IMR-90 (cell line): Measurements from ENCODE around the gene MACROD1. TPM values are rescaled to one million over a fixed set of nuclear protein-coding genes. Genes with fewer than 3 reads are reported as not detected.

Source experiments
- ATAC-seq: fragments of 200-7000 bp; cut with Tn5 transposase; 2 replicates; pipeline ENCODE4 v1.9.1; 2020; ENCODE audit warnings: low read depth, mild to moderate bottlenecking, moderate library complexity
- BruUV-seq: library from RNA; stranded (reverse); fragments of 400-500 nt; replicated peaks from 2 replicates; lab custom pipeline; 2021; lab: Mats Ljungman, UMichigan
- CTCF ChIA-PET: fragments of 300-600 bp; formaldehyde crosslinking; extraction: SDS; loops from one replicate; lab custom pipeline; 2021; ENCODE audit warnings: antibody characterized with exemption; lab: Yijun Ruan, JAX
- POLR2A ChIA-PET: fragments of 300-600 bp; sonication (Branson Sonifier 250); formaldehyde crosslinking; loops from one replicate; lab custom pipeline; 2022; ENCODE audit warnings: antibody characterized with exemption; ENCODE audit not compliant: unreplicated experiment; lab: Charles Lee
- DNase-seq: peaks from one replicate; pipeline ENCODE4 v3.0.0; 2013
- H2AFZ ChIP-seq: replicated peaks from 2 replicates; pipeline ENCODE3; 2013; ENCODE audit warnings: low read length, mild to moderate bottlenecking; ENCODE audit not compliant: poor library complexity
- H2AK5ac ChIP-seq: 2 replicates; pipeline ENCODE4 v1.6.1; 2013; ENCODE audit warnings: low read depth, low read length, inconsistent platforms
- H2AK9ac ChIP-seq: replicated peaks from 2 replicates; pipeline ENCODE3; 2013; ENCODE audit warnings: mild to moderate bottlenecking, low read depth, low read length, moderate library complexity; ENCODE audit not compliant: poor library complexity
- H2BK120ac ChIP-seq: 2 replicates; pipeline ENCODE4 v1.6.1; 2013; ENCODE audit warnings: low read depth, low read length, inconsistent platforms
- H2BK15ac ChIP-seq: 3 replicates; pipeline ENCODE4 v1.6.1; 2013; ENCODE audit warnings: low read depth, low read length, inconsistent platforms
- H2BK20ac ChIP-seq: 2 replicates; pipeline ENCODE4 v1.6.1; 2013; ENCODE audit warnings: low read depth, mild to moderate bottlenecking, inconsistent platforms, low read length, moderate library complexity
- H2BK5ac ChIP-seq: 2 replicates; pipeline ENCODE4 v1.6.1; 2013; ENCODE audit warnings: mild to moderate bottlenecking, low read depth, low read length, inconsistent platforms; ENCODE audit not compliant: poor library complexity, severe bottlenecking
- H3K14ac ChIP-seq: replicated peaks from 2 replicates; pipeline ENCODE4 v1.6.1; 2013; ENCODE audit warnings: low read depth, low read length, inconsistent platforms
- H3K18ac ChIP-seq: 2 replicates; pipeline ENCODE4 v1.6.1; 2013; ENCODE audit warnings: low read depth, low read length, control low read depth
- H3K23ac ChIP-seq: 2 replicates; pipeline ENCODE4 v1.6.1; 2013; ENCODE audit warnings: low read depth, low read length, inconsistent platforms
- H3K27ac ChIP-seq: 2 replicates; pipeline ENCODE4 v1.5.1; 2013; ENCODE audit warnings: mild to moderate bottlenecking, control low read depth, low read length; ENCODE audit not compliant: insufficient read depth
- H3K27me3 ChIP-seq: 2 replicates; pipeline ENCODE4 v1.6.1; 2013; ENCODE audit warnings: low read length; ENCODE audit not compliant: control insufficient read depth, insufficient read depth
- H3K36me3 ChIP-seq: 2 replicates; pipeline ENCODE4 v1.6.1; 2013; ENCODE audit warnings: low read length, mixed read lengths; ENCODE audit not compliant: control insufficient read depth, insufficient read depth
- H3K4ac ChIP-seq: 2 replicates; pipeline ENCODE4 v1.6.1; 2013; ENCODE audit warnings: low read depth, low read length, inconsistent platforms
- H3K4me1 ChIP-seq: 2 replicates; pipeline ENCODE4 v1.6.1; 2013; ENCODE audit warnings: low read length, mixed read lengths; ENCODE audit not compliant: control insufficient read depth, insufficient read depth
- H3K4me2 ChIP-seq: 2 replicates; pipeline ENCODE4 v1.6.1; 2013; ENCODE audit warnings: low read depth, mild to moderate bottlenecking, control low read depth, low read length, moderate library complexity
- H3K4me3 ChIP-seq: 2 replicates; pipeline ENCODE4 v1.5.1; 2013; ENCODE audit warnings: low read depth, mild to moderate bottlenecking, control low read depth, low read length, moderate library complexity; ENCODE audit not compliant: insufficient read depth
- H3K56ac ChIP-seq: 2 replicates; pipeline ENCODE4 v1.6.1; 2013; ENCODE audit warnings: low read length, inconsistent platforms; ENCODE audit not compliant: insufficient read depth; ENCODE audit errors: extremely low read depth
- H3K79me1 ChIP-seq, 2 experiments: 2 replicates each; pipeline ENCODE4 v1.6.1; 2013; ENCODE audit warnings: low read length in 2 of 2, inconsistent platforms in 1 of 2, low read depth in 1 of 2
- H3K9ac ChIP-seq: 2 replicates; pipeline ENCODE4 v1.6.1; 2013; ENCODE audit warnings: low read depth, low read length, control low read depth
- H3K9me1 ChIP-seq: 2 replicates; pipeline ENCODE4 v1.6.1; 2013; ENCODE audit warnings: low read length, inconsistent platforms; ENCODE audit not compliant: insufficient read depth
- H3K9me3 ChIP-seq: 2 replicates; pipeline ENCODE4 v1.6.1; 2013; ENCODE audit warnings: low read length; ENCODE audit not compliant: control insufficient read depth, insufficient read depth
- H4K20me1 ChIP-seq: 2 replicates; pipeline ENCODE4 v1.6.1; 2013; ENCODE audit warnings: low read length, inconsistent platforms; ENCODE audit not compliant: insufficient read depth
- H4K5ac ChIP-seq: 2 replicates; pipeline ENCODE4 v1.6.1; 2013; ENCODE audit warnings: mild to moderate bottlenecking, low read depth, low read length, control low read depth
- H4K8ac ChIP-seq, 2 experiments: 2 replicates each; pipeline ENCODE4 v1.6.1; 2013; ENCODE audit warnings: low read depth in 2 of 2, low read length in 2 of 2, control low read depth in 1 of 2, inconsistent platforms in 1 of 2
- H4K91ac ChIP-seq: 2 replicates; pipeline ENCODE4 v1.6.1; 2013; ENCODE audit warnings: low read depth, low read length, inconsistent platforms; ENCODE audit not compliant: insufficient read depth
- BHLHE40 ChIP-seq: fragments of 150-350 bp; IDR thresholded peaks from 2 replicates; pipeline ENCODE4 v1.6.1; 2016; ENCODE audit warnings: mild to moderate bottlenecking, low read depth, low read length
- CEBPB ChIP-seq: IDR thresholded peaks from 2 replicates; pipeline ENCODE4 v1.6.1; 2012; ENCODE audit warnings: low read depth, low read length, improper control_type of control experiment
- CHD1 ChIP-seq: IDR thresholded peaks from 2 replicates; pipeline ENCODE4 v1.6.1; 2012; ENCODE audit warnings: low read depth, low read length, improper control_type of control experiment
- CTCF ChIP-seq: conservative IDR thresholded peaks from 2 replicates; pipeline ENCODE4 v1.5.1; 2012; ENCODE audit warnings: mild to moderate bottlenecking, low read depth, low read length, improper control_type of control experiment
- FOS ChIP-seq: fragments of 150-350 bp; IDR thresholded peaks from 2 replicates; pipeline ENCODE4 v1.6.1; 2016; ENCODE audit warnings: low read depth, low read length
- MAFK ChIP-seq: IDR thresholded peaks from 2 replicates; pipeline ENCODE4 v1.6.1; 2012; ENCODE audit warnings: low read depth, low read length, improper control_type of control experiment
- MAZ ChIP-seq: IDR thresholded peaks from 2 replicates; pipeline ENCODE4 v1.6.1; 2012; ENCODE audit warnings: low read depth, mild to moderate bottlenecking, low read length, improper control_type of control experiment, moderate library complexity, borderline replicate concordance
- MXI1 ChIP-seq: IDR thresholded peaks from 2 replicates; pipeline ENCODE4 v1.6.1; 2012; ENCODE audit warnings: low read depth, mild to moderate bottlenecking, low read length, moderate library complexity, borderline replicate concordance
- NFE2L2 ChIP-seq: fragments of 150-350 bp; IDR thresholded peaks from 2 replicates; pipeline ENCODE4 v1.6.1; 2016; ENCODE audit warnings: low read depth, mild to moderate bottlenecking, low read length
- POLR2A ChIP-seq: IDR thresholded peaks from 2 replicates; pipeline ENCODE4 v1.6.1; 2012; ENCODE audit warnings: mild to moderate bottlenecking, low read depth, low read length
- RAD21 ChIP-seq: IDR thresholded peaks from 2 replicates; pipeline ENCODE4 v1.6.1; 2012; ENCODE audit warnings: low read length, improper control_type of control experiment
- RCOR1 ChIP-seq: IDR thresholded peaks from 2 replicates; pipeline ENCODE4 v1.6.1; 2012; ENCODE audit warnings: mild to moderate bottlenecking, low read length, improper control_type of control experiment; ENCODE audit not compliant: insufficient replicate concordance
- RFX5 ChIP-seq: IDR thresholded peaks from 2 replicates; pipeline ENCODE4 v1.8.0; 2012; ENCODE audit warnings: low read depth, mild to moderate bottlenecking, low read length, moderate library complexity
- SMC3 ChIP-seq: fragments of 150-350 bp; IDR thresholded peaks from 2 replicates; pipeline ENCODE4 v1.6.1; 2016; ENCODE audit warnings: low read depth, mild to moderate bottlenecking, antibody characterized with exemption, low read length, moderate library complexity
- WGBS, 2 experiments: methylation state at CpG; one replicate each; pipeline versions ENCODE4 v1.1.5 to v1.1.7; 2013; ENCODE audit warnings: missing lambda C conversion rate in 2 of 2; ENCODE audit not compliant: insufficient read length in 1 of 2; ENCODE audit errors: extremely low coverage in 2 of 2; 5-methylcytosine and 5-hydroxymethylcytosine counted together
- dilution Hi-C: fragments of 300-500 bp; cut with HindIII; formaldehyde crosslinking; loops from one replicate; pipeline ENCODE4 v1.14.3; 2018; ENCODE audit warnings: low sequenced_read_pairs; ENCODE audit not compliant: unreplicated experiment
- in situ Hi-C: fragments of 300-500 bp; cut with MboI; formaldehyde crosslinking; loops from 3 replicates; pipeline ENCODE4 v1.14.3; 2019; ENCODE audit warnings: low sequenced_read_pairs, inconsistent platforms, mixed read lengths
- intact Hi-C: fragments of 100-400 bp; cut with micrococcal nuclease; formaldehyde crosslinking; loops from 2 replicates; pipeline ENCODE4 v1.10.0; 2022
- polyA plus RNA-seq, 3 experiments: library from polyadenylated mRNA; depleted of rRNA; stranded (reverse); fragments of >200 nt; gene quantifications; 2 replicates each; pipeline ENCODE4 v1.2.3, GENCODE V29; 2012; ENCODE audit warnings: low replicate concordance in 1 of 3
- total RNA-seq: library from RNA; depleted of rRNA; stranded (reverse); fragments of >200 nt; gene quantifications from 2 replicates; pipeline ENCODE4 v1.2.3, GENCODE V29; 2012
- TF ChIP-seq, protein P1 (sequence below): fragments of 150-350 bp; IDR thresholded peaks from 2 replicates; pipeline ENCODE4 v1.6.1; 2016; ENCODE audit warnings: low read depth, mild to moderate bottlenecking, low read length, moderate library complexity, borderline replicate concordance
- TF ChIP-seq, protein P2 (sequence below): fragments of 150-350 bp; IDR thresholded peaks from 2 replicates; pipeline ENCODE4 v1.6.1; 2017; ENCODE audit warnings: mild to moderate bottlenecking, antibody characterized with exemption, low read length, low read depth

MACROD1 gene
- total and polyA plus RNA-seq, 2 of the 4 experiments (the other 2 are of a cell fraction): 2.5 to 9.3 TPM

DNA sequence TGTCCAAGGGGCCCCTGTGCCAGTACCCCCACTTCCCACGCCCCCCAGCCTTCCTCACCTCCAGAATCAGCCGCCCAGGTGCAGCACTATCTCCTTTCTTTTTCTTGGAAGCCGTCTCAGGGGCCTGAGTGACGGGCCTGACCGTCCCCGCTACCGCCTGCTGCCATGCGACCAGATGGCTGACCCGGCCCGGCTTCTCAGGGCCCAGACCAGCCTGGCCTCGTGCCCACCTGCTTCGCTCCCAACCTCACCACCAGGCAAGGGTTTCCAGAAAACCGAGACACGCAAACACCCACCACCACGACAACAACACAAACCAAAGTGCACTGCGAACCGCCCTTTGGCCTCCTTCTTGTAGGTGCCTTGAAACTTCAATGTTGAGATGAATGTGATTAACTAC lies 39.1 kb downstream of the MACROD1 start:
- Histone ChIP-seq H2BK5ac (no peak overlapping the region), H2BK120ac (peak overlapping the region; percentile 25; the same call in 1 of the 2 replicates), H3K9me1 (peaks cover 8% of the 10 kb centered on the region; the same call in 1 of the 2 replicates), H4K8ac (no peak overlapping the region), H3K4me1 (peaks cover 15% of the 10 kb centered on the region), H4K20me1 (no peaks in the 10 kb centered on the region), H3K27me3 (no peaks in the 10 kb centered on the region), H3K27ac (no peak overlapping the region), H2BK15ac (no peak overlapping the region), H4K91ac (no peak overlapping the region), H3K9me3 (no peaks in the 10 kb centered on the region), H3K4me3 (no peak overlapping the region), H3K79me1 (peaks cover 0 to 9% of the 10 kb centered on the region in 2 experiments; a peak in 2 of 4 replicates), H3K4ac (no peak overlapping the region), H2BK20ac (no peak overlapping the region), H2AK5ac (no peak overlapping the region), H3K9ac (no peak overlapping the region), H3K23ac (no peak overlapping the region), H2AK9ac (no peak overlapping the region), H3K4me2 (no peak overlapping the region), H4K5ac (no peak overlapping the region), H3K36me3 (no peaks in the 10 kb centered on the region), H3K18ac (no peak overlapping the region), H3K14ac (no peak overlapping the region), H2AFZ (no peak overlapping the region), H3K56ac (no peak overlapping the region)
- ATAC-seq: no peak
- CTCF ChIA-PET: no interaction called here
- BruUV-seq: no TSS peak
- TF ChIP-seq MXI1: no peak
- no peak for TF ChIP-seq BHLHE40
- no peak for TF ChIP-seq MAZ
- TF ChIP-seq SMC3: no peak
- TF ChIP-seq NFE2L2: no peak
- TF ChIP-seq RFX5: no peak
- no peak for TF ChIP-seq POLR2A
- TF ChIP-seq RCOR1: no peak
- no peak for TF ChIP-seq CHD1
- no peak for TF ChIP-seq RAD21
- no peak for TF ChIP-seq MAFK
- TF ChIP-seq FOS: no peak
- no peak for TF ChIP-seq CTCF
- TF ChIP-seq CEBPB: no peak
- TF ChIP-seq, protein P1, sequence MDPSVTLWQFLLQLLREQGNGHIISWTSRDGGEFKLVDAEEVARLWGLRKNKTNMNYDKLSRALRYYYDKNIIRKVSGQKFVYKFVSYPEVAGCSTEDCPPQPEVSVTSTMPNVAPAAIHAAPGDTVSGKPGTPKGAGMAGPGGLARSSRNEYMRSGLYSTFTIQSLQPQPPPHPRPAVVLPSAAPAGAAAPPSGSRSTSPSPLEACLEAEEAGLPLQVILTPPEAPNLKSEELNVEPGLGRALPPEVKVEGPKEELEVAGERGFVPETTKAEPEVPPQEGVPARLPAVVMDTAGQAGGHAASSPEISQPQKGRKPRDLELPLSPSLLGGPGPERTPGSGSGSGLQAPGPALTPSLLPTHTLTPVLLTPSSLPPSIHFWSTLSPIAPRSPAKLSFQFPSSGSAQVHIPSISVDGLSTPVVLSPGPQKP: no peak
- TF ChIP-seq, protein P2, sequence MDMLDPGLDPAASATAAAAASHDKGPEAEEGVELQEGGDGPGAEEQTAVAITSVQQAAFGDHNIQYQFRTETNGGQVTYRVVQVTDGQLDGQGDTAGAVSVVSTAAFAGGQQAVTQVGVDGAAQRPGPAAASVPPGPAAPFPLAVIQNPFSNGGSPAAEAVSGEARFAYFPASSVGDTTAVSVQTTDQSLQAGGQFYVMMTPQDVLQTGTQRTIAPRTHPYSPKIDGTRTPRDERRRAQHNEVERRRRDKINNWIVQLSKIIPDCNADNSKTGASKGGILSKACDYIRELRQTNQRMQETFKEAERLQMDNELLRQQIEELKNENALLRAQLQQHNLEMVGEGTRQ: no peak
- intact Hi-C loops (no loop called here), in situ Hi-C loops (no loop called here), dilution Hi-C loops (no loop called here)
- no peak for DNase-seq
- POLR2A ChIA-PET: no interaction called here
- WGBS, 2 experiments: 85% methylated on average over 4 of the region's 17 CpGs; no CpG with 5 or more reads in 1 of the 2 experiments
